Measurements from ENCODE around the gene SAFB.

Gene SAFB

GRCh38 chr19:5690125-5690954 lies 67.5 kb downstream of the SAFB start, which contains the start of gene RPL36:
Gene RPL36, plus strand, starts transcription at chr19:5690295. Its CDS starts 213 bp downstream, at chr19:5690508.
- Mint-ChIP-seq H3K4me1 (peaks cover 16% of the 10 kb centered on the region), H3K36me3 (ENCODE audit: low read depth) (peaks cover 11% of the 10 kb centered on the region), H3K27me3 (ENCODE audit: low read depth) (peaks cover 8% of the 10 kb centered on the region), H3K4me3 (peak within 1 kb of the TSS; percentile 99), H3K27ac (peak within 1 kb of the TSS; percentile 95 to 98 (median 97)), H3K9me3 (no peaks in the 10 kb centered on the region)
- TF ChIP-seq CTCF (IDR thresholded peaks at IDR 0.05; ENCODE audit: unreplicated experiment in 3 of 3): peak; percentile 97 to 98 (median 97)

- Mint-ChIP-seq H3K4me3 (peak overlapping the region; percentile 99), H3K4me1 (peaks cover 16% of the 10 kb centered on the region), H3K27ac (peak overlapping the region; percentile 95 to 98 (median 97)), H3K9me3 (no peaks in the 10 kb centered on the region), H3K27me3 (ENCODE audit: low read depth) (peaks cover 8% of the 10 kb centered on the region), H3K36me3 (ENCODE audit: low read depth) (peaks cover 11% of the 10 kb centered on the region)
- no peak for TF ChIP-seq CTCF (IDR thresholded peaks at IDR 0.05; ENCODE audit: unreplicated experiment in 3 of 3)
Observed at GRCh38 chr19:5690955-5691821, 68.3 kb downstream of the SAFB start.

- Mint-ChIP-seq H3K4me3 (peak overlapping the region; percentile 99), H3K4me1 (peaks cover 16% of the 10 kb centered on the region), H3K27ac (peak overlapping the region in 2 of 3 experiments; percentile 38 to 60), H3K36me3 (ENCODE audit: low read depth) (peaks cover 12% of the 10 kb centered on the region), H3K27me3 (ENCODE audit: low read depth) (peaks cover 8% of the 10 kb centered on the region), H3K9me3 (no peaks in the 10 kb centered on the region)
- no peak for TF ChIP-seq CTCF (IDR thresholded peaks at IDR 0.05; ENCODE audit: unreplicated experiment in 3 of 3)
Observed at GRCh38 chr19:5691822-5692722, 69.2 kb downstream of the SAFB start.

- Mint-ChIP-seq H3K36me3 (ENCODE audit: low read depth) (peaks cover 14% of the 10 kb centered on the region), H3K27ac (peak overlapping the region in 2 of 3 experiments; percentile 35 to 60), H3K4me3 (peak overlapping the region; percentile 99), H3K4me1 (peaks cover 16% of the 10 kb centered on the region), H3K9me3 (no peaks in the 10 kb centered on the region), H3K27me3 (ENCODE audit: low read depth) (peaks cover 8% of the 10 kb centered on the region)
- TF ChIP-seq CTCF (IDR thresholded peaks at IDR 0.05; ENCODE audit: unreplicated experiment in 3 of 3): no peak
Observed at GRCh38 chr19:5692723-5693194, 69.9 kb downstream of the SAFB start.

All from nephron (organoid).